ENCODE data around the gene RFX3.

Gene RFX3

DNA sequence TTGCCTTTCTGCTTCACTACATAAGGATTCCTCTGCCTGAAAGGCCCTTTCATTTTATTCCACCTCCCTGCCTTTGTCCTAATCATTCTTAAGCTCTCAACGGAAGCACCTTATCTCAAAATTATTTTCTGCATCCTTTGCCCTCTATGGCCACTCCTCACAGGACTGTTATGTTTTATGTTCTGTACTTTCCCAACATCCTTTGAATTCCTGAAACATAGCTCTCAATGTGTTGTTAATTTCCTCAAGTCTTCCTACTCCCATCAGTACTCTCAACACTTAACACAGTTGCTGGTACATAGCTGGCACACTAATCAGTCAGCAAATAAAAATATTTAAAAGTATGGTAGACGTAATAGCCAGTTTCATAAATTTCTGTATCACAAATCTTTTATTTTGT is 193.0 kb downstream of the RFX3 start:
- H3F3A ChIP-seq (ENCODE audit: insufficient read depth, low read length), result no peaks in the 10 kb centered on the region
- H3K4me3 ChIP-seq (ENCODE audit: low read length), result no peak overlapping the region
- no peaks in the 10 kb centered on the region for H3K36me3 ChIP-seq (replicated peaks; ENCODE audit: insufficient read depth, low read length)
- H3K9me3 ChIP-seq (replicated peaks; ENCODE audit: insufficient read depth, low read length), result no peaks in the 10 kb centered on the region
- H3K4me2 ChIP-seq (ENCODE audit: low read depth, low read length), result no peak overlapping the region
- H4K20me1 ChIP-seq (ENCODE audit: insufficient read depth, low read length), result no peaks in the 10 kb centered on the region
- no peak overlapping the region for H2AFZ ChIP-seq (ENCODE audit: low read length)
- H3K27me3 ChIP-seq (replicated peaks; ENCODE audit: insufficient read depth, low read length), result no peaks in the 10 kb centered on the region
- no peak for DNase-seq
- TF ChIP-seq EZH2phosphoT487 (IDR thresholded peaks at IDR 0.05; ENCODE audit: low read length) (no peak), EZH2 (optimal IDR thresholded peaks at IDR 0.05; ENCODE audit: low read depth, low read length) (no peak), CTCF (IDR thresholded peaks at IDR 0.05; ENCODE audit: low read length) (no peak)
- no peak overlapping the region for H3K27ac ChIP-seq (ENCODE audit: low read length)
- no peaks in the 10 kb centered on the region for H3K9me2 ChIP-seq (replicated peaks; ENCODE audit: insufficient read depth, low read length)
- no peak overlapping the region for H3K9ac ChIP-seq (ENCODE audit: low read length)
- H3K4me1 ChIP-seq (ENCODE audit: low read length), result no peaks in the 10 kb centered on the region
- no peaks in the 10 kb centered on the region for H3K79me2 ChIP-seq (ENCODE audit: low read length)

DNA sequence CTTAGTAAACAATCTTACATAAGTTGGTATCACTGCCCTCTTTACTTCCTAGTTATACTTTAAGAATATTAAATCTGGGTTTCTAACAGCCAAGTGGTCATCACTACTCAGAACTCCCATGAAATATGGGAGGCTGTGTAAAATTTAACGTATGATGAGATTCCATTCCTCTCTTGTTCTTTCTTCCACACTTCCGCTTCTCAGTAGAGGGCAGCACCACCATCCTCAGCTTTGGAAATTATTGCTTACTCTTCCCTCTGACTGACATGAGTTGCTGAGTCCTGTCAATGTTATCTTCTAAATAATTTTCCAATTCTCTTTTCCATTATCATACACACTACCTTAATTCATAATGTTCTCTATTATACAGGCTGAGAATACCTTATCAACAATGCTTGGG is 194.0 kb downstream of the RFX3 start:
- no peak overlapping the region for H3K4me2 ChIP-seq (ENCODE audit: low read depth, low read length)
- no peaks in the 10 kb centered on the region for H3K9me3 ChIP-seq (replicated peaks; ENCODE audit: insufficient read depth, low read length)
- no peak for DNase-seq
- no peak overlapping the region for H3K4me3 ChIP-seq (ENCODE audit: low read length)
- H3K27ac ChIP-seq (ENCODE audit: low read length), result no peak overlapping the region
- no peaks in the 10 kb centered on the region for H3K4me1 ChIP-seq (ENCODE audit: low read length)
- no peaks in the 10 kb centered on the region for H3K27me3 ChIP-seq (replicated peaks; ENCODE audit: insufficient read depth, low read length)
- no peak for TF ChIP-seq EZH2phosphoT487 (IDR thresholded peaks at IDR 0.05; ENCODE audit: low read length)
- no peak for TF ChIP-seq EZH2 (optimal IDR thresholded peaks at IDR 0.05; ENCODE audit: low read depth, low read length)
- no peak for TF ChIP-seq CTCF (IDR thresholded peaks at IDR 0.05; ENCODE audit: low read length)
- no peaks in the 10 kb centered on the region for H3K36me3 ChIP-seq (replicated peaks; ENCODE audit: insufficient read depth, low read length)
- H2AFZ ChIP-seq (ENCODE audit: low read length), result no peak overlapping the region
- no peaks in the 10 kb centered on the region for H3K9me2 ChIP-seq (replicated peaks; ENCODE audit: insufficient read depth, low read length)
- H4K20me1 ChIP-seq (ENCODE audit: insufficient read depth, low read length), result no peaks in the 10 kb centered on the region
- no peaks in the 10 kb centered on the region for H3F3A ChIP-seq (ENCODE audit: insufficient read depth, low read length)
- no peak overlapping the region for H3K9ac ChIP-seq (ENCODE audit: low read length)
- H3K79me2 ChIP-seq (ENCODE audit: low read length), result no peaks in the 10 kb centered on the region

DNA sequence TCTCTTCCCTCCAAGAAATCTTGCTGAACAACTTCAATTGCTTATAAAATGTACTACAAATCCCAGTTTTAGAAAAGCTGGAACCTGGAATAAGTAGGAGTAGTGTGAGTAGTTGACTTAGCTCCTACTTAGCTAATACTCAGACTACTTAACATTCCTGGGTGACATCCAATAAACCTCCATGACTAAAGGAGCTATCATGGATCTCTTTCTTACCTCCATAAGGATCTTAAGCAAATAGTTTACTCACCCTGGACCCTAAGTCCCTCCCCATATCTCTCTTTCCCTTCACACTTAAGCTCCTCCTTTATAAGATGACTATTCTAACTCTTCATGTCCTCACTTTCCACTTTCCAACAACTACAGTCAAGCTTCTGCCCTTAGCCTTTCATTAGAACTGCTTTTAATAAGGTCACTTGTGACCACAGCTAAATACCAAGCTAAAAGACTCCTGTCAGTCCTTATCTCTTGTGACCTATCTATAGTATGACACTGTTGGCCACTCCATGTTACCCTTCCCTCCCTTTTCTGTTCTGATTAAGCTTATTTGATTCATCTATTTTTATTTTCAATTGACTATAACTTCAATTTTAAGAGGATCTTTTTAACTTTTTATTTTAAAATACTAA is 194.9 kb downstream of the RFX3 start:
- no peak for DNase-seq
- Histone ChIP-seq H3K27ac (ENCODE audit: low read length) (no peak overlapping the region), H2AFZ (ENCODE audit: low read length) (no peak overlapping the region), H3K4me2 (ENCODE audit: low read depth, low read length) (no peak overlapping the region), H3K9me3 (replicated peaks; ENCODE audit: insufficient read depth, low read length) (no peaks in the 10 kb centered on the region), H3K9me2 (replicated peaks; ENCODE audit: insufficient read depth, low read length) (no peaks in the 10 kb centered on the region), H4K20me1 (ENCODE audit: insufficient read depth, low read length) (no peaks in the 10 kb centered on the region), H3K79me2 (ENCODE audit: low read length) (no peaks in the 10 kb centered on the region), H3K4me1 (ENCODE audit: low read length) (no peaks in the 10 kb centered on the region), H3F3A (ENCODE audit: insufficient read depth, low read length) (no peaks in the 10 kb centered on the region), H3K4me3 (ENCODE audit: low read length) (no peak overlapping the region), H3K36me3 (replicated peaks; ENCODE audit: insufficient read depth, low read length) (no peaks in the 10 kb centered on the region), H3K9ac (ENCODE audit: low read length) (no peak overlapping the region), H3K27me3 (replicated peaks; ENCODE audit: insufficient read depth, low read length) (no peaks in the 10 kb centered on the region)
- TF ChIP-seq EZH2phosphoT487 (IDR thresholded peaks at IDR 0.05; ENCODE audit: low read length), result no peak

GRCh38 chr9:3329361-3329760 is 196.4 kb downstream of the RFX3 start:
- Histone ChIP-seq H3K4me2 (ENCODE audit: low read depth, low read length) (no peak overlapping the region), H3K4me1 (ENCODE audit: low read length) (no peaks in the 10 kb centered on the region), H3K9me2 (replicated peaks; ENCODE audit: insufficient read depth, low read length) (no peaks in the 10 kb centered on the region), H3F3A (ENCODE audit: insufficient read depth, low read length) (no peaks in the 10 kb centered on the region), H3K27ac (ENCODE audit: low read length) (no peak overlapping the region), H3K4me3 (ENCODE audit: low read length) (no peak overlapping the region), H3K9me3 (replicated peaks; ENCODE audit: insufficient read depth, low read length) (no peaks in the 10 kb centered on the region), H3K27me3 (replicated peaks; ENCODE audit: insufficient read depth, low read length) (no peaks in the 10 kb centered on the region), H2AFZ (ENCODE audit: low read length) (no peak overlapping the region), H3K9ac (ENCODE audit: low read length) (no peak overlapping the region), H3K36me3 (replicated peaks; ENCODE audit: insufficient read depth, low read length) (no peaks in the 10 kb centered on the region), H4K20me1 (ENCODE audit: insufficient read depth, low read length) (no peaks in the 10 kb centered on the region), H3K79me2 (ENCODE audit: low read length) (no peaks in the 10 kb centered on the region)
- no peak for DNase-seq
- no peak for TF ChIP-seq CTCF (IDR thresholded peaks at IDR 0.05; ENCODE audit: low read length)
- TF ChIP-seq EZH2 (optimal IDR thresholded peaks at IDR 0.05; ENCODE audit: low read depth, low read length), result no peak
- TF ChIP-seq EZH2phosphoT487 (IDR thresholded peaks at IDR 0.05; ENCODE audit: low read length), result no peak

Measured in MM.1S (cell line).